Loucy (cell line): ENCODE data around the gene CD244.

Source experiments
- H2AFZ ChIP-seq: fragments of 200-600 bp; sonication (generic); 2 replicates; pipeline ENCODE4 v1.6.0; 2016; ENCODE audit warnings: antibody characterized with exemption, mild to moderate bottlenecking, low read length, moderate library complexity
- H3F3A ChIP-seq: fragments of 200-600 bp; 2 replicates; pipeline ENCODE4 v1.6.0; 2016; ENCODE audit warnings: antibody characterized with exemption, low read depth, mild to moderate bottlenecking
- H3K27me3 ChIP-seq: fragments of 200-600 bp; sonication (generic); 2 replicates; pipeline ENCODE4 v1.6.1; 2014; ENCODE audit warnings: low read length, mild to moderate bottlenecking; ENCODE audit not compliant: insufficient read depth, poor library complexity, severe bottlenecking
- H3K36me3 ChIP-seq: fragments of 200-600 bp; sonication (generic); 2 replicates; pipeline ENCODE4 v1.6.1; 2016; ENCODE audit warnings: low read length; ENCODE audit not compliant: insufficient read depth
- H3K4me1 ChIP-seq: fragments of 200-600 bp; sonication (generic); 2 replicates; pipeline ENCODE4 v1.5.1; 2014; ENCODE audit warnings: low read length, mild to moderate bottlenecking; ENCODE audit not compliant: insufficient read depth, poor library complexity, severe bottlenecking
- H3K4me2 ChIP-seq: fragments of 200-600 bp; sonication (generic); 2 replicates; pipeline ENCODE4 v1.6.0; 2014; ENCODE audit warnings: antibody characterized with exemption, low read length, low read depth, mild to moderate bottlenecking; ENCODE audit not compliant: poor library complexity, severe bottlenecking
- H3K4me3 ChIP-seq: fragments of 200-600 bp; sonication (generic); 2 replicates; pipeline ENCODE4 v1.5.1; 2014; ENCODE audit warnings: low read length, mild to moderate bottlenecking, mixed read lengths; ENCODE audit not compliant: poor library complexity, severe bottlenecking
- H3K79me2 ChIP-seq: fragments of 200-600 bp; sonication (generic); 2 replicates; pipeline ENCODE4 v1.6.1; 2014; ENCODE audit warnings: low read length; ENCODE audit not compliant: insufficient read depth
- H3K9ac ChIP-seq: fragments of 200-600 bp; sonication (generic); 2 replicates; pipeline ENCODE4 v1.6.0; 2014; ENCODE audit warnings: mild to moderate bottlenecking, low read depth, low read length, moderate library complexity; ENCODE audit not compliant: poor library complexity, severe bottlenecking
- H3K9me2 ChIP-seq: fragments of 200-600 bp; sonication (generic); replicated peaks from 2 replicates; pipeline ENCODE4 v1.6.1; 2016; ENCODE audit warnings: low read depth, low read length, mixed read lengths
- H3K9me3 ChIP-seq: fragments of 200-600 bp; sonication (generic); 2 replicates; pipeline ENCODE4 v1.6.1; 2014; ENCODE audit warnings: mild to moderate bottlenecking, antibody characterized with exemption, low read length, low read depth; ENCODE audit not compliant: insufficient read depth
- H4K20me1 ChIP-seq: fragments of 200-600 bp; sonication (generic); 2 replicates; pipeline ENCODE4 v1.6.0; 2014; ENCODE audit warnings: antibody characterized with exemption, low read length, mild to moderate bottlenecking; ENCODE audit not compliant: insufficient read depth, poor library complexity, severe bottlenecking
- EZH2phosphoT487 ChIP-seq: fragments of 200-600 bp; IDR thresholded peaks from 2 replicates; pipeline ENCODE4 v1.6.1; 2018; ENCODE audit warnings: antibody characterized with exemption, mild to moderate bottlenecking, moderate library complexity, borderline replicate concordance
- TF ChIP-seq, protein P1 (sequence below): fragments of 200-600 bp; sonication (generic); conservative IDR thresholded peaks from 2 replicates; pipeline ENCODE4 v1.5.1; 2014; ENCODE audit warnings: mild to moderate bottlenecking, antibody characterized with exemption, low read length

The CD244 gene

DNA sequence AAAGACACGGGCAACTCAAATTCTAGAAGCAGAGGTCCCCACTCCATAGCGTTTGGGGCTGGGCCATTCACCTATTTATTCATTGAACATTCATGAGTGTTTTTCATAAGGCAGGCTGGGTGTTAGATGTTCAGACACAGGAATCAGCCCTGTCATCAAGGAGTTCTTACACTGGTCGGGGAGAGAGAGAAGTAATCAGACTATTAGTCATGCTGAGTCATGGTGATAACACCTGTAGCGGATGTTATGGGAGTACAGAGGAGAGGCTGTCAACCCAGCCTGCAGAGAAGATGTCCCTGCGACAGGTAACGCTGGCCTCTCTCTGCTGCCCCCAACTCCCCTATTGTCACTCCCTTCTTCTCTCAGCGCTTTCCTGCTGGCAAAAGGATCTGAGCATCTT is 49.5 kb downstream of the CD244 start:
- Histone ChIP-seq H3K4me2 (no peak overlapping the region), H3K9me3 (no peaks in the 10 kb centered on the region), H3K4me1 (no peaks in the 10 kb centered on the region), H3K36me3 (no peaks in the 10 kb centered on the region), H3K4me3 (no peak overlapping the region), H3K79me2 (no peaks in the 10 kb centered on the region), H3K9ac (no peak overlapping the region), H3F3A (no peaks in the 10 kb centered on the region), H4K20me1 (no peaks in the 10 kb centered on the region), H3K27me3 (no peaks in the 10 kb centered on the region), H3K9me2 (no peaks in the 10 kb centered on the region), H2AFZ (no peak overlapping the region)
- TF ChIP-seq, protein P1, sequence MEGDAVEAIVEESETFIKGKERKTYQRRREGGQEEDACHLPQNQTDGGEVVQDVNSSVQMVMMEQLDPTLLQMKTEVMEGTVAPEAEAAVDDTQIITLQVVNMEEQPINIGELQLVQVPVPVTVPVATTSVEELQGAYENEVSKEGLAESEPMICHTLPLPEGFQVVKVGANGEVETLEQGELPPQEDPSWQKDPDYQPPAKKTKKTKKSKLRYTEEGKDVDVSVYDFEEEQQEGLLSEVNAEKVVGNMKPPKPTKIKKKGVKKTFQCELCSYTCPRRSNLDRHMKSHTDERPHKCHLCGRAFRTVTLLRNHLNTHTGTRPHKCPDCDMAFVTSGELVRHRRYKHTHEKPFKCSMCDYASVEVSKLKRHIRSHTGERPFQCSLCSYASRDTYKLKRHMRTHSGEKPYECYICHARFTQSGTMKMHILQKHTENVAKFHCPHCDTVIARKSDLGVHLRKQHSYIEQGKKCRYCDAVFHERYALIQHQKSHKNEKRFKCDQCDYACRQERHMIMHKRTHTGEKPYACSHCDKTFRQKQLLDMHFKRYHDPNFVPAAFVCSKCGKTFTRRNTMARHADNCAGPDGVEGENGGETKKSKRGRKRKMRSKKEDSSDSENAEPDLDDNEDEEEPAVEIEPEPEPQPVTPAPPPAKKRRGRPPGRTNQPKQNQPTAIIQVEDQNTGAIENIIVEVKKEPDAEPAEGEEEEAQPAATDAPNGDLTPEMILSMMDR = no peak
- TF ChIP-seq EZH2phosphoT487 = no peak

DNA sequence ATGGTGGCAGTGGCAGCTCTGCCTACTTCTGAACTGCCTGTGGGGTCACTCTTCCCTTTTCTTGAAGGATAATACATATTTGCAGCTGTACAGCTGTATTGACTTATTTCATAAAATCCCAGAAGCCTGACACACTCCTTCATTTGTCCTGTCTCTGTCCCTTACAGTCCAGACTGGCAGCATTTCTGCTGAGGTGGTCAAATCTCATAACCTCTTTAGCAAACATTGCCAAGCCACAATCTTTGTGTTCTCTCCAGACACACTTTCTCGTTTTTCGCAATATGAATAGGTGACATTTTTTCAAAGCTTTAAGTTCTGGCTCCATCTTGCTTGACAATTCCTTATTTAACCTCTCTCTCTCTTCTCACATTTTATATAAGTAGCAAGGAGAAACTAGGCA is 51.5 kb downstream of the CD244 start:
- Histone ChIP-seq H3K79me2 (no peaks in the 10 kb centered on the region), H3F3A (no peaks in the 10 kb centered on the region), H3K9ac (no peak overlapping the region), H3K9me2 (no peaks in the 10 kb centered on the region), H2AFZ (no peak overlapping the region), H3K9me3 (peaks cover 2% of the 10 kb centered on the region; the same call in 1 of the 2 replicates), H3K4me1 (no peaks in the 10 kb centered on the region), H3K36me3 (no peaks in the 10 kb centered on the region), H4K20me1 (no peaks in the 10 kb centered on the region), H3K4me2 (no peak overlapping the region), H3K27me3 (no peaks in the 10 kb centered on the region), H3K4me3 (no peak overlapping the region)
- TF ChIP-seq EZH2phosphoT487 = no peak
- TF ChIP-seq, protein P1 = no peak

DNA sequence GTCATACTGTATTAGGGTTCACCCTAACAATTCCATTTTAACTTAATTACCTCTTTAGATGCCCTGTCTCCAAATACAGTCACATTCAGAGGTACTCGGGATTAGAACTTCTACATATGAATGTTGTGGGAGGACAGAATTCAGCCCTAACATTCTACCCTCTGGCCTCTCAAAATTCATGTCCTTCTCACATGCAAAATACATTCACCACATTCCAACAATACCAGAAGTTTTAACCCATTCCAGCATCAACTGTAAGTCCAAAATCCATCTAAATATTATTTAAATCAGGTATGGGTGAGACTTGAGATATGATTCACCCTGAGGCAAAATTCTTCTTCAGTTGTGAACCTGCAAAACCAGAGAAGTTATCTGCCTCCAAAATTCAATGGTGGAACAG is 52.2 kb downstream of the CD244 start:
- Histone ChIP-seq H3K9me3 (peaks cover 5% of the 10 kb centered on the region; the same call in 1 of the 2 replicates), H2AFZ (no peak overlapping the region), H3K79me2 (no peaks in the 10 kb centered on the region), H3K4me3 (no peak overlapping the region), H3K36me3 (no peaks in the 10 kb centered on the region), H3K27me3 (no peaks in the 10 kb centered on the region), H3K4me2 (no peak overlapping the region), H3K9ac (no peak overlapping the region), H4K20me1 (no peaks in the 10 kb centered on the region), H3K4me1 (no peaks in the 10 kb centered on the region), H3K9me2 (no peaks in the 10 kb centered on the region), H3F3A (no peaks in the 10 kb centered on the region)
- TF ChIP-seq EZH2phosphoT487 = no peak
- TF ChIP-seq, protein P1 = no peak
